K562 (cell line): Measurements from ENCODE around the gene KSR2. TPM values are rescaled to one million over a fixed set of nuclear protein-coding genes. Genes with fewer than 3 reads are reported as not detected.

ENCODE experiments used
- ATAC-seq: fragments of 200-7000 bp; cut with Tn5 transposase; 3 replicates; pipeline ENCODE4 v1.9.1; 2020; ENCODE audit warnings: moderate library complexity
- BruUV-seq: library from RNA; stranded (reverse); fragments of 400-500 nt; replicated peaks from 2 replicates; lab custom pipeline; 2021; lab: Mats Ljungman, UMichigan
- CTCF ChIA-PET: fragments of 300-600 bp; formaldehyde crosslinking; extraction: SDS; loops from one replicate; lab custom pipeline; 2021; ENCODE audit warnings: low intra/inter-chr PET ratio; lab: Yijun Ruan, JAX
- POLR2A ChIA-PET: fragments of 300-600, 350-650 bp; sonication (Branson Sonifier 250); formaldehyde crosslinking; extraction: SDS; loops from one replicate; lab custom pipeline; 2021; ENCODE audit warnings: antibody characterized with exemption, inconsistent platforms; lab: Yijun Ruan, JAX
- DNase-seq, 4 experiments: peaks; one replicate each; pipeline versions ENCODE4 v3.0.0 to v3.0.0-alpha.2; 2011 to 2018; ENCODE audit warnings: low spot score in 3 of 4, mixed read lengths in 3 of 4; ENCODE audit errors: extremely low read depth in 1 of 4
- FAIRE-seq: peaks from 2 replicates; lab custom pipeline; 2011; peaks lifted over from hg19 to GRCh38; lab: Jason Lieb, UNC
- H2AFZ ChIP-seq: 2 replicates; pipeline ENCODE4 v1.6.0; 2011; ENCODE audit warnings: low read depth, low read length, control low read depth, inconsistent platforms
- H3K27ac ChIP-seq: fragments of 200-600 bp; 3 replicates; pipeline ENCODE4 v1.8.0; 2011; ENCODE audit warnings: low read depth, mild to moderate bottlenecking, control low read depth, inconsistent platforms, low read length, moderate library complexity, mixed read lengths; ENCODE audit errors: extremely low read depth
- H3K27me3 ChIP-seq, 2 experiments: fragments of 300-600 bp in 1 of 2; 2 replicates in 1 of 2; 3 replicates in 1 of 2; pipeline versions ENCODE4 v1.6.0 to v1.8.0; 2011; ENCODE audit warnings: inconsistent platforms in 2 of 2, low read length in 2 of 2, mild to moderate bottlenecking in 1 of 2, mixed read lengths in 1 of 2, moderate library complexity in 1 of 2; ENCODE audit not compliant: control insufficient read depth in 2 of 2, insufficient read depth in 2 of 2
- H3K36me3 ChIP-seq: fragments of 300-600 bp; 3 replicates; pipeline ENCODE4 v1.8.0; 2011; ENCODE audit warnings: mild to moderate bottlenecking, low read length, inconsistent platforms; ENCODE audit not compliant: control insufficient read depth, insufficient read depth
- H3K4me1 ChIP-seq, 2 experiments: fragments of 200-600 bp in 1 of 2; replicated peaks in 1 of 2; 2 replicates in 1 of 2; 3 replicates in 1 of 2; pipeline versions ENCODE4 v1.5.1 to v1.8.0; 2011; ENCODE audit warnings: inconsistent platforms in 2 of 2, low read length in 2 of 2, mild to moderate bottlenecking in 1 of 2, mixed read lengths in 1 of 2, moderate library complexity in 1 of 2; ENCODE audit not compliant: control insufficient read depth in 2 of 2, insufficient read depth in 2 of 2
- H3K4me2 ChIP-seq: 2 replicates; pipeline ENCODE4 v1.6.1; 2011; ENCODE audit warnings: low read length, control low read depth, inconsistent platforms, mixed read lengths; ENCODE audit not compliant: insufficient read depth
- H3K4me3 ChIP-seq: fragments of 200-600 bp; sonication (generic), shearing (Covaris generic); 2 replicates; pipeline ENCODE4 v1.5.1; 2016; ENCODE audit warnings: control low read depth, inconsistent platforms
- H3K79me2 ChIP-seq: fragments of 200-600 bp; 3 replicates; pipeline ENCODE4 v1.8.0; 2011; ENCODE audit warnings: low read length, inconsistent platforms; ENCODE audit not compliant: control insufficient read depth, insufficient read depth
- H3K9ac ChIP-seq, 2 experiments: 2 replicates each; pipeline versions ENCODE4 v1.6.0 to v1.6.1; 2011; ENCODE audit warnings: low read depth in 2 of 2, low read length in 2 of 2, control low read depth in 1 of 2, inconsistent platforms in 1 of 2, mild to moderate bottlenecking in 1 of 2, mixed read lengths in 1 of 2; ENCODE audit not compliant: insufficient read depth in 1 of 2
- H3K9me1 ChIP-seq: one replicate; pipeline ENCODE4 v1.6.0; 2011; ENCODE audit warnings: inconsistent platforms, mild to moderate bottlenecking, low read length, moderate library complexity; ENCODE audit not compliant: control insufficient read depth, insufficient read depth
- H3K9me3 ChIP-seq: replicated peaks from 2 replicates; pipeline ENCODE4 v1.5.1; 2011; ENCODE audit warnings: low read depth, low read length, inconsistent platforms; ENCODE audit not compliant: control insufficient read depth, insufficient read depth
- H4K20me1 ChIP-seq: replicated peaks from 2 replicates; pipeline ENCODE4 v1.6.1; 2011; ENCODE audit warnings: low read length, inconsistent platforms, mixed read lengths; ENCODE audit not compliant: control insufficient read depth, insufficient read depth
- BDP1 ChIP-seq: IDR thresholded peaks from 3 replicates; pipeline ENCODE4 v1.6.1; 2011; ENCODE audit not compliant: insufficient read length, insufficient read depth
- CBX3 ChIP-seq, 2 experiments: IDR thresholded peaks; 1 replicate in 1 of 2; 2 replicates in 1 of 2; pipeline ENCODE4 v1.6.1; 2012; ENCODE audit warnings: inconsistent platforms in 2 of 2, low read length in 2 of 2, borderline replicate concordance in 1 of 2, control low read depth in 1 of 2
- CHAMP1 ChIP-seq: fragments of 450-650 bp; IDR thresholded peaks from 2 replicates; pipeline ENCODE4 v1.6.1; 2016; ENCODE audit warnings: mild to moderate bottlenecking
- EWSR1 ChIP-seq: fragments of 450-650 bp; IDR thresholded peaks from 2 replicates; pipeline ENCODE4 v1.6.1; 2018; ENCODE audit warnings: borderline replicate concordance, mild to moderate bottlenecking, low read depth, moderate library complexity; ENCODE audit not compliant: partially characterized antibody
- KDM2B ChIP-seq: fragments of 250-450 bp; sonication (Bioruptor Pico); IDR thresholded peaks from 2 replicates; pipeline ENCODE4 v1.8.0; 2021; ENCODE audit warnings: mild to moderate bottlenecking, moderate library complexity
- MAFG ChIP-seq: fragments of 450-650 bp; conservative IDR thresholded peaks from 2 replicates; pipeline ENCODE4 v1.6.1; 2016; ENCODE audit warnings: missing genetic modification characterization, missing compliant biosample characterization
- MTF1 ChIP-seq: fragments of 250-450 bp; sonication (Bioruptor Pico); IDR thresholded peaks from 2 replicates; pipeline ENCODE4 v1.9.0; 2021; ENCODE audit warnings: moderate library complexity, mild to moderate bottlenecking, inconsistent platforms, borderline replicate concordance
- POLR2G ChIP-seq: fragments of 200-400 bp; formaldehyde crosslinking; IDR thresholded peaks from 2 replicates; pipeline ENCODE4 v1.6.1; 2017; ENCODE audit warnings: low read depth, mild to moderate bottlenecking, antibody characterized with exemption, low read length, moderate library complexity
- SRSF9 ChIP-seq: fragments of 200-400 bp; formaldehyde crosslinking; IDR thresholded peaks from 2 replicates; pipeline ENCODE4 v1.6.1; 2017; ENCODE audit warnings: low read depth, low read length, borderline replicate concordance
- TAF1 ChIP-seq: IDR thresholded peaks from 2 replicates; pipeline ENCODE4 v1.6.1; 2011; ENCODE audit warnings: mild to moderate bottlenecking, low read length, moderate library complexity; ENCODE audit not compliant: insufficient read depth, control insufficient read depth, severe bottlenecking; ENCODE audit errors: extremely low read depth
- TAF15 ChIP-seq: fragments of 200-400 bp; formaldehyde crosslinking; IDR thresholded peaks from 2 replicates; pipeline ENCODE4 v1.6.1; 2017; ENCODE audit warnings: mild to moderate bottlenecking, low read depth, low read length, moderate library complexity
- ZBTB17 ChIP-seq: fragments of 450-650 bp; formaldehyde crosslinking; IDR thresholded peaks from 2 replicates; pipeline ENCODE4 v1.4.0; 2020; ENCODE audit warnings: mild to moderate bottlenecking
- ZNF140 ChIP-seq: fragments of 250-450 bp; sonication (Bioruptor Pico); IDR thresholded peaks from 2 replicates; pipeline ENCODE4 v1.8.0; 2021; ENCODE audit warnings: moderate library complexity, mild to moderate bottlenecking, inconsistent platforms
- ZNF586 ChIP-seq: fragments of 450-650 bp; formaldehyde crosslinking; conservative IDR thresholded peaks from 2 replicates; pipeline ENCODE4 v1.4.0; 2020; ENCODE audit warnings: mild to moderate bottlenecking, moderate library complexity
- WGBS: fragments of 100-300 bp; shearing (Covaris generic); methylation state at CpG from one replicate; pipeline ENCODE4 v1.1.6; 2016; ENCODE audit warnings: low coverage, mixed read lengths; ENCODE audit not compliant: insufficient coverage; ENCODE audit errors: missing lambda C conversion rate; 5-methylcytosine and 5-hydroxymethylcytosine counted together
- in situ Hi-C: fragments of 300-500 bp; cut with MboI; formaldehyde crosslinking; loops from 4 replicates; pipeline ENCODE4 v1.15.0; 2018; ENCODE audit warnings: inconsistent platforms, mixed read lengths
- intact Hi-C: fragments of 100-400 bp; cut with micrococcal nuclease; formaldehyde crosslinking; loops from 2 replicates; pipeline ENCODE4 v1.14.2; 2022
- polyA plus RNA-seq, 8 experiments: library from polyadenylated mRNA; depleted of rRNA in 4 of 8; stranded (reverse) in 5 of 8; unstranded in 3 of 8; fragments of >200 nt; fragmentation: Nextera tagmentation in 2 of 8; fragmentation: Illumina TruSeq in 1 of 8; extraction: Ambion mirVana in 2 of 8; extraction: Trizol in 1 of 8; gene quantifications; 2 replicates each; pipeline versions ENCODE4 v1.2.1 to v1.2.3, GENCODE V29; 2011 to 2014; ENCODE audit warnings: inconsistent platforms in 1 of 8, missing spikeins in 1 of 8
- total RNA-seq, 7 experiments: library from RNA; depleted of rRNA in 6 of 7; stranded (reverse); fragments of >200 nt in 6 of 7; fragmentation: Illumina TruSeq in 2 of 7; extraction: Trizol in 2 of 7; gene quantifications; 2 replicates each; pipeline versions ENCODE4 v1.2.1 to v1.2.3, GENCODE V29; 2011 to 2021; ENCODE audit warnings: low replicate concordance in 1 of 7

The KSR2 gene
- total and polyA plus RNA-seq, 9 of the 15 experiments (the other 6 are each of a cell fraction or from before 2014, with no cell fraction given): not detected

GRCh38 chr12:117661471-117661870, 307.3 kb downstream of the KSR2 start (continued):
- TF ChIP-seq CHAMP1 (no peak), ZBTB17 (CRISPR knock-in tag) (no peak)

GRCh38 chr12:117660896-117661295, 307.9 kb downstream of the KSR2 start:
- ATAC-seq (no peak), DNase-seq (no peak), FAIRE-seq (no peak)
- in situ Hi-C loops: no loop called here
- Histone ChIP-seq H3K4me2 (no peak overlapping the region), H3K9me3 (no peaks in the 10 kb centered on the region), H3K9me1 (no peaks in the 10 kb centered on the region), H3K36me3 (no peaks in the 10 kb centered on the region), H3K27ac (no peak overlapping the region), H3K9ac (no peak overlapping the region), H2AFZ (no peak overlapping the region), H3K27me3 (peaks cover 0 to 10% of the 10 kb centered on the region in 2 experiments; a peak in 2 of 5 replicates), H3K4me1 (no peaks in the 10 kb centered on the region), H3K4me3 (no peak overlapping the region), H4K20me1 (0 out of 2 replicates have a peak, but pooled peaks cover 4% of the 10 kb centered on the region), H3K79me2 (no peaks in the 10 kb centered on the region)
- no TSS peak for BruUV-seq
- no peak for TF ChIP-seq CBX3 (IDR thresholded peaks at IDR 0.05; ENCODE audit: borderline replicate concordance in 1 of 2, low read length in 2 of 2)
- no peak for TF ChIP-seq ZNF140
- no peak for TF ChIP-seq TAF15
- TF ChIP-seq SRSF9: no peak
- no peak for TF ChIP-seq MTF1
- TF ChIP-seq TAF1: no peak
- no peak for TF ChIP-seq EWSR1
- no peak for TF ChIP-seq KDM2B (CRISPR knock-in tag)
- no peak for TF ChIP-seq POLR2G
- TF ChIP-seq BDP1: no peak
- TF ChIP-seq ZNF586 (CRISPR knock-in tag): no peak
- TF ChIP-seq MAFG (tag): no peak
- intact Hi-C loops: no loop called here
- ChIA-PET POLR2A (no interaction called here), CTCF (no interaction called here)
- WGBS: 0% methylated on average over 3 of the region's 3 CpGs
